T-helper 1 cell treated with Interleukin-12 subunit alpha and Interleukin-12 subunit beta and Interleukin-4 antibody, amounts not matched to agents 30 ng/mL and 1 ng/mL, for 36 hours (primary cell): ENCODE measurements around the gene TRIM14. TPM values are rescaled to one million over a fixed set of nuclear protein-coding genes. Genes with fewer than 3 reads are reported as not detected.

ENCODE experiments used
- intact Hi-C: fragments of 100-400 bp; cut with micrococcal nuclease; formaldehyde crosslinking; loops from one replicate; pipeline ENCODE4 v1.15.1; 2024
- total RNA-seq: library from RNA; stranded (reverse); gene quantifications from 2 replicates; pipeline ENCODE4 v1.2.3, GENCODE V29; 2022

Gene TRIM14
- total RNA-seq, 1 donor from 2014 or later: 104 TPM

DNA sequence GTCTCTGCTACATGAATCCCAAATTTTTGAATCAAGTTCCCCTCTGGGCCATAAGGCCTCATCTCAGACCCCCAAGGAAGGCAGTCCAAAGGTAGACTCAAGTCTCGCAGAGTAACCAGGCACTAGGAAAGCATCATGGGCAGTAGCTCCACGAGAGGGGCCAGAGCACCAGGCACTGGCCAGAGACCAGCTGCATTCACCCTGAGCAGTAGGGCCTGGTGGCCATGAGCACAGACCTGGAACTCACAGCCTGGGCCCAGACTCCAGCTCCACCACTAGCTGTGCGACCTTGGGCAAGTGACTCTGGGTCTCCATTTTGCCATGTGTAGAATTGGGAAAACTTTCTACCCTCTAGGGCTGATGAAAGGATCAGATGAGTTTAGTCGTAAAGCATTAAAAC, 34.0 kb downstream of the TRIM14 start:
- intact Hi-C loops: no loop called here

- intact Hi-C loops: no loop called here
These were observed 34.6 kb downstream of the TRIM14 start for GRCh38 chr9:98084396-98084795.

GRCh38 chr9:98083566-98084183, 35.3 kb downstream of the TRIM14 start:
- intact Hi-C loops: no loop called here

- intact Hi-C loops: no loop called here
These were observed 35.9 kb downstream of the TRIM14 start for GRCh38 chr9:98083061-98083501.

DNA sequence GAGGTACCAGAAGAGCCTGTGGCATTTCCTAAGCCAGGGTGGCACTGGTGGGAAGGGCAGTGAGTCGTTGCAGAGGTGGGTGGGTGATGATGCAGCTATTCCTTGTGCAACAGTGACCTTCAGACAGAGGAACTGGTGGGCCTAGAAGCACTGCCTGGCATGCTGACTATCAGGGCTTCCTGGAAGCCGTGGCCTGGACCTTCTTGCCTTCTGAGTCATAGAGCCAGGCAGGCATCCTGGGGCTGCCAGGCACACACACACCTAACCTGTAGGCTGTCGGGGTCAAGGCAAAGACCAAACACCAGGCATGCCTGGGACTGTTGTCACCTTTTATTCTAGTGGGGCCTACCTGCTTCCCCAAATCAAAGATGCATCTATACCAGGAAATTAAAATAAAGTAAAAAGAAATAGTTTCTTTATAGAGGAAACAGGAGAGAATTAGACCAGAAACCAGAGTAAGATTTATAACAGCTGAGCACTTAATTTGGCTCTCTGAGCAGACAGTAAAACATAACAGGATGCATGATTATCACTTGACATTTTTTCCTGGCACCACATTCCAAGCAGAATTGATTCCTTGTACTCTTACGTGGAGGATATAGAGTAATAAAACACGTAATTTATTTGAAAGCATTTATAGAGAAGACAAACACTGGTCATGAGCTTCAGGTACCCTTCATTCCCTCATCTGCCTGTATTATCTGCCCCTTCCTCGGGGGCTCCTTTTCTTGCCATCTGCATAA, 37.4 kb downstream of the TRIM14 start:
- intact Hi-C loops: no loop called here

DNA sequence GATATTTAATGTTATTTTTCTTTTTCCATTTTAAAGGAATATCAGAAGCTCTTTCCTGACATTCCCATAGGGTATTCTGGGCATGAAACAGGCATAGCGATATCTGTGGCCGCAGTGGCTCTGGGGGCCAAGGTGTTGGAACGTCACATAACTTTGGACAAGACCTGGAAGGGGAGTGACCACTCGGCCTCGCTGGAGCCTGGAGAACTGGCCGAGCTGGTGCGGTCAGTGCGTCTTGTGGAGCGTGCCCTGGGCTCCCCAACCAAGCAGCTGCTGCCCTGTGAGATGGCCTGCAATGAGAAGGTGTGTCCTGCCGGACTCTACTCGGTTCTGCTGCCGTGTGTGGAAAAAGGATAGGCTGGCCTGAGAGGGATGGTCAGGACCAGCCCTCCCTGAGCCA, 38.2 kb downstream of the TRIM14 start:
- intact Hi-C loops: no loop called here

DNA sequence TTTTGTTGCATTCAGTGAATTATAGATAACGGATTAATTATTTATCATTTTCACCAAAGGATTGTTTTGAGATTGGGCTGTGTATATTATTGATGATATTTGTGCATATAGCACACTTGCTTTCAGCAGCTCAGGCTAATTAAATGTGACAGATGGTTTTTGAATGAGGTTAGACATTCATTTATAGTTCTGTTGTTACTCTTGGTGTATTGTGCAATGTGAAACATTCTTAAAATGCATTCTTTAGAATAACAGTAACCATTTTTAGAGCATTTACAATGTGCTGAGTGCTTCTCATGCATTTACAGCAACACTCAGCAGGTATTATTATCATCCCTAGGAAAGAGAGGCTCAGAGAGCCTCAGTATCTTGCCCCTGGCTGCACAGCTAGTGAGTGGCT, 38.7 kb downstream of the TRIM14 start:
- intact Hi-C loops: no loop called here

DNA sequence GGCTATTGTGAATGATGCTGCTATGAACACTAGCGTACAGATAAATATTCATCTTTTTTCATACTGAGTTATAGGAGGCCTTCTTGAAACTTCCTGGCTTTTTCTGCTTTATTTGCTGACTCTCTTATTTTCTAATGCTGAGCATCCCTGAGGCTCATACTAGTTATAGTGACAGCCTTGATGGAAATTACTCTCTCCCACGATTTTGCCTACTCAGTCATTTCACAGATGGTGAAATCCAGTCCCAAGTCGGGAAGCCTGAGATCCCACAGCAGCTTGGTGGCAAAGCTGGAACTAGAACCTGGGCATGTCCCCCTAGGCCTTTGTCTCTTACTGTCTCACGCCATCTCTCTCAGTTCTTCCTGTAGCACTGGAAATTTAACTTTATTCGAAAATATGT, 40.1 kb downstream of the TRIM14 start:
- intact Hi-C loops: no loop called here

- intact Hi-C loops: loop anchor here (1.0 kb wide), 2 partner anchors 22 to 26 kb away; no protein-coding TSS in a partner anchor
These were observed 42.5 kb downstream of the TRIM14 start for GRCh38 chr9:98076514-98076890.

DNA sequence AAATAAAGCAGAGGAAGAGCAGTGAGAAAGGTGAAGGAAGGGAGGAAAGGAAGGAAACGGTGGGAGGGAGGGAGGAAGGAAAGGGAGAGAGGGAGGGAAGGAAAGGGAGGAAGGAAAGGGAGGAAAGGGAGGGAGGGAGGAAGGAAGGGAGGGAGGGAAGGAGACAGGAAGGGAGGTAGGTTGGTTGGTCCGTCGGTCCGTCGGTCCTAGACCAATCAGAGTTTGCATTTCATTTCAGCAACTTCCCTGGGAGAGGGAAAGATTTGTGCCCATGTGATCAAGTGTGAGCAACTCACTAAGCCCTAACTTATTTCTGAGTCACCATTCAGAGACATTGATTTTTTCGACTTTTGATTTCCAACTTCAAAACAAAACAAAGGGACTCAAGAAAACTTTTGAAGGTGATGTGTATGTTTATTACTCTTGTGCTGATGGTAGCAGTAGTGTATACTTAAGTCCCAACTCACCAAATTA, 43.7 kb downstream of the TRIM14 start:
- intact Hi-C loops: loop anchor here (2.0 kb wide), 2 partner anchors 33 to 179 kb away; partner anchors contain the start of gene TBC1D2

- intact Hi-C loops: loop anchor here (1.0 to 2.0 kb wide), 8 partner anchors 17 to 189 kb away; partner anchors contain the start of gene TBC1D2
These were observed 44.7 kb downstream of the TRIM14 start for GRCh38 chr9:98074115-98074990.

GRCh38 chr9:98071737-98072136, 47.3 kb downstream of the TRIM14 start:
- intact Hi-C loops: no loop called here

- intact Hi-C loops: no loop called here
These were observed 48.3 kb downstream of the TRIM14 start for GRCh38 chr9:98070704-98071103.

GRCh38 chr9:98069551-98069950, 49.5 kb downstream of the TRIM14 start:
- intact Hi-C loops: no loop called here

- intact Hi-C loops: no loop called here
These were observed 51.8 kb downstream of the TRIM14 start for GRCh38 chr9:98067184-98067583.

DNA sequence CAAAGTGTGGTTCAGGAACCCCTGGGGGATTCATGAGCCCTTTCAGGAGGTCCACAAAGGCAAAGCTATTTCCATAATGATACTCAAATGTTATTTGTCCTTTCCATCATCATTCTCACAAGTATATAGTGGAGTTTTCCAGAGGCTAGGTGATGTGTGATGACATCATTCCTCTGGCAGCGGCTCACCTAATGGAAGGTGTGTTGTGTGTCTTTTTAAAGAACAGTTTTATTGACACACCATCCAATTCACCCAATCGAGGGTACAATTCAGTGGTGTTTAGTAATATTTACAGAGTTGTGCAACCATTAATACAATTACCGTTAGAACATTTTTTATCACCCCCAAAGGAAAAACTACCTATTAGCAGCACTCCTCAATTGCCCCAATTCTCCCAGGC, 52.8 kb downstream of the TRIM14 start:
- intact Hi-C loops: no loop called here

DNA sequence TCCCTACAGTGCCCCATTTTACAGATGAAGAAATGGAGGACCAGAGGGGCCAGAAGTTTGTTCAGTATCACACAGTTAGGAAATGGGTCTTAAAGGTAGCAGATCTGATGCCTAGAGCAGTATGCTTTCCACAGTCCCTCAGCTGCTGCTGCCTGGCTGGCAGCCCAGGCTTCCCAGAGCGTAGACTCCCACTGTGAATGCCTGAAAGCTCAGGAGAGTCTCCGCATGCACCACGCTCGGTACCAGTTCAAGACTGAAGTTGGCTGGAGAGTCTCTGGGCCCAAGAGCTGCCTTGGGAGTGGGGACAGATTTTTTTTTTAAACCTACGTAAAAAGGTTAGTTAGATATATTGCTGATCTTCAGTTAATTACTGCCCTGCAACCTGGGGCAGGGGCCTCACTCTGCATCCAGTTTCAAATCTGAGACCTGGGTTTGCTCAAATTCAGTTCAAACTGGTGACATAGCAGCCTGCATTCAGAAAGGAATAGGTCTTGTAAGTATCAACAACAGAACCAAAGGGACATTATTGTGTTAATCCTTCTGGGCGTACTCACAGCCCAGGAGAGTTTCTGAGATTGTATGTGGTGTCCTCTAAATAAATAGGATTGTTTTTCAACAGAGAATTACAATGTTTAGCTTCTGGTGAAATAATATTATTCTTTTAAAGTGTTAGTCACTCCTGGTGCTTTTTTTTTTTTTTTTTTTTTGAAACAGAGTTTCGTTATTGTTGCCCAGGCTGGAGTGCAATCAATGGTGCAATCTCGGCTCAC, 54.2 kb downstream of the TRIM14 start:
- intact Hi-C loops: no loop called here

- intact Hi-C loops: no loop called here
These were observed 56.9 kb downstream of the TRIM14 start for GRCh38 chr9:98062161-98062560.

DNA sequence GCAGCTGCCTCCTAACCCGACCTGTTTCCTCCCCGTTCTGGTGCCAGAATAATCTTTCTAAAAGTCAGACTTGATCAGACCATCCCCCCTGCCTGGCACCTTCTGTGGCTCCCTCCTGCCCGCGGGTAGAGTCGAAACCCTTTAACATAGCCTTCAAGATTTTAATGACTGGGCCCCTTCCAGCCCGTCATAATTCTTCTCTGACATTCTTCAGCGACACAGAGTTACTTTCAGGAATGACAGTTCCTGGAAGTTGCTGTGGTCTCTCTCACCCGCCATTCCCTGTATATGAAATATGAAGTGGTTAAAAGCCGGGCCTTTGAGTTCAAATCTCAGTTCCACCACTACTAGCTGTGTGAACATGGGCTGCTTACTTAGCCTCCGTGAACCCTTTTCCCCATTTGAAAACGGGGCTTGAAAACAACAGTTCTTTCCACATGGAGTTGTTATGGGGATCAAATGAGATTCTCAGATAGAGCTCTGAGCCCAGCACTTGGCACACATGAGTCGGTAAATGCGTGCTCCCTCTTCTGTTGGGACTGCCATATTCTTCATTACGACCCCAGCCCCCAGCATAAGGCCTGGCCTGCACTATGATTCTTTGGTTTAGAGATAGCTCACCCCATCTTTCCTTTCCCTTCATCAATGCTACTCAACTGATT, 61.8 kb downstream of the TRIM14 start:
- intact Hi-C loops: loop anchor here (1.0 to 10.0 kb wide), 5 partner anchors 17 to 360 kb away; partner anchors contain the start of gene XPA
